Astrocyte (in vitro differentiated cells and primary cell): ENCODE data around the gene DGCR2. TPM values are rescaled to one million over a fixed set of nuclear protein-coding genes. Genes with fewer than 3 reads are reported as not detected.

Source experiments
- DNase-seq: peaks from one replicate; pipeline ENCODE4 v3.0.0-alpha.2; 2010; ENCODE audit warnings: low read depth
- FAIRE-seq: peaks from 2 replicates; lab custom pipeline; 2011; peaks lifted over from hg19 to GRCh38; lab: Jason Lieb, UNC
- H2AFZ ChIP-seq: 2 replicates; pipeline ENCODE4 v1.6.0; 2012; ENCODE audit warnings: low read depth, low read length, inconsistent platforms
- H3K27ac ChIP-seq: 2 replicates; pipeline ENCODE4 v1.5.1; 2011; ENCODE audit warnings: low read depth, low read length, inconsistent platforms
- H3K27me3 ChIP-seq: 2 replicates; pipeline ENCODE4 v1.6.0; 2011; ENCODE audit warnings: low read length, inconsistent platforms; ENCODE audit not compliant: insufficient read depth
- H3K36me3 ChIP-seq: 2 replicates; pipeline ENCODE4 v1.5.1; 2011; ENCODE audit warnings: low read length, inconsistent platforms; ENCODE audit not compliant: insufficient read depth
- H3K4me1 ChIP-seq: 2 replicates; pipeline ENCODE4 v1.5.1; 2011; ENCODE audit warnings: low read length, inconsistent platforms; ENCODE audit not compliant: insufficient read depth
- H3K4me2 ChIP-seq: 2 replicates; pipeline ENCODE4 v1.6.0; 2012; ENCODE audit warnings: low read length, inconsistent platforms
- H3K4me3 ChIP-seq: 2 replicates; pipeline ENCODE4 v1.5.1; 2011; ENCODE audit warnings: low read depth, mild to moderate bottlenecking, low read length, inconsistent platforms; ENCODE audit not compliant: insufficient read depth
- H3K79me2 ChIP-seq: 2 replicates; pipeline ENCODE4 v1.6.0; 2012; ENCODE audit warnings: mild to moderate bottlenecking, low read length, inconsistent platforms; ENCODE audit not compliant: insufficient read depth
- H3K9ac ChIP-seq: 2 replicates; pipeline ENCODE4 v1.6.0; 2012; ENCODE audit warnings: mild to moderate bottlenecking, low read length, inconsistent platforms
- H3K9me3 ChIP-seq: 2 replicates; pipeline ENCODE4 v1.5.1; 2012; ENCODE audit warnings: low read depth, mild to moderate bottlenecking, low read length, inconsistent platforms; ENCODE audit not compliant: insufficient read depth
- H4K20me1 ChIP-seq: 2 replicates; pipeline ENCODE4 v1.6.0; 2012; ENCODE audit warnings: low read length, inconsistent platforms; ENCODE audit not compliant: insufficient read depth
- H3K27ac Mint-ChIP-seq: one replicate; pipeline ENCODE4 v1.8.0; 2021; ENCODE audit warnings: mild to moderate bottlenecking, mixed read lengths; ENCODE audit not compliant: unreplicated experiment
- H3K27me3 Mint-ChIP-seq: one replicate; pipeline ENCODE4 v1.8.0; 2021; ENCODE audit warnings: low read depth, mixed read lengths; ENCODE audit not compliant: unreplicated experiment
- H3K36me3 Mint-ChIP-seq: one replicate; pipeline ENCODE4 v1.8.0; 2021; ENCODE audit warnings: low read depth, mixed read lengths; ENCODE audit not compliant: unreplicated experiment
- H3K4me1 Mint-ChIP-seq: one replicate; pipeline ENCODE4 v1.8.0; 2021; ENCODE audit warnings: low read depth, mixed read lengths; ENCODE audit not compliant: unreplicated experiment
- H3K4me3 Mint-ChIP-seq: one replicate; pipeline ENCODE4 v1.8.0; 2021; ENCODE audit warnings: mild to moderate bottlenecking, moderate library complexity, mixed read lengths; ENCODE audit not compliant: unreplicated experiment
- H3K9me3 Mint-ChIP-seq: one replicate; pipeline ENCODE4 v1.8.0; 2021; ENCODE audit warnings: mild to moderate bottlenecking, mixed read lengths; ENCODE audit not compliant: unreplicated experiment
- EZH2 ChIP-seq: IDR thresholded peaks from 2 replicates; pipeline ENCODE4 v1.6.1; 2012; ENCODE audit warnings: mild to moderate bottlenecking, low read length, inconsistent platforms; ENCODE audit not compliant: insufficient read depth
- total RNA-seq: library from RNA; stranded (reverse); gene quantifications from 2 replicates; pipeline ENCODE4 v1.2.1, GENCODE V29; 2021
- TF ChIP-seq, protein P1 (sequence below): IDR thresholded peaks from 2 replicates; pipeline ENCODE4 v1.5.1; 2011; ENCODE audit warnings: low read depth, mild to moderate bottlenecking, inconsistent platforms, low read length, moderate library complexity; ENCODE audit not compliant: insufficient read depth

The DGCR2 gene
- total RNA-seq, 1 donor from 2014 or later = 49.4 TPM

DNA sequence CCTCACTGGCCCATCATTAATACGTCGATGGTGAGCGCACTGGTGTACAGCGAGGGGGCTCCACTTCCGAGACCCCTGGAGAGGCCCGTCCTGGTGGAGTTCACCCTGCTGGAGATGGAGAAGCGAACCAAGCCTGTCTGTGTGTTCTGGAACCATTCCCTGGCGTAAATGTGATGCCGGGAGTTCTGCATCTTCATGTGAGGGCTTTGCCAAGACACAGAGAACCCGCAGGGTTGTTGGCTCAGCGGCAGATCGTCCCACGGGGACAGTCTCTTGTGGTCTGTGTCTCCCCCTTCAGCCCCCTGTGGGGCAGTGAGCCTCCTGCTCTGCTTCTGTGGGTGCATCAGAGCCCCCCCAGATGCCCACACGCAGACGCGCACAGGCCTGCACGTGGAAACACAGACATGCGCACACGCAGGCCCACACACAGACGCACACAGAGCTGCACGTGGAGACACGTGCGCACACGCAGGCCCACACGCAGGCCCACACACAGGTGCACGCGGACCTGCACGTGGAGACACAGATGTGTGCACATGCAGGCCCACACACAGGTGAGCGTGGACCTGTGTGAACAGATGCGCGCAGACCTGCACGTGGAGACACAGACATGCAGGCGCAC, 130.3 kb downstream of the DGCR2 start:
- no peak overlapping the region for H3K4me2 ChIP-seq
- H3K9ac ChIP-seq = no peak overlapping the region
- H3K4me3 ChIP-seq = no peak overlapping the region
- H3K27me3 ChIP-seq = peaks cover 10% of the 10 kb centered on the region
- Mint-ChIP-seq H3K36me3 (no peaks in the 10 kb centered on the region), H3K9me3 (no peaks in the 10 kb centered on the region), H3K4me1 (peaks cover 3% of the 10 kb centered on the region), H3K27ac (no peak overlapping the region), H3K27me3 (peaks cover 49% of the 10 kb centered on the region), H3K4me3 (no peak overlapping the region)
- H3K36me3 ChIP-seq = no peaks in the 10 kb centered on the region
- H3K9me3 ChIP-seq = no peaks in the 10 kb centered on the region
- TF ChIP-seq, protein P1, sequence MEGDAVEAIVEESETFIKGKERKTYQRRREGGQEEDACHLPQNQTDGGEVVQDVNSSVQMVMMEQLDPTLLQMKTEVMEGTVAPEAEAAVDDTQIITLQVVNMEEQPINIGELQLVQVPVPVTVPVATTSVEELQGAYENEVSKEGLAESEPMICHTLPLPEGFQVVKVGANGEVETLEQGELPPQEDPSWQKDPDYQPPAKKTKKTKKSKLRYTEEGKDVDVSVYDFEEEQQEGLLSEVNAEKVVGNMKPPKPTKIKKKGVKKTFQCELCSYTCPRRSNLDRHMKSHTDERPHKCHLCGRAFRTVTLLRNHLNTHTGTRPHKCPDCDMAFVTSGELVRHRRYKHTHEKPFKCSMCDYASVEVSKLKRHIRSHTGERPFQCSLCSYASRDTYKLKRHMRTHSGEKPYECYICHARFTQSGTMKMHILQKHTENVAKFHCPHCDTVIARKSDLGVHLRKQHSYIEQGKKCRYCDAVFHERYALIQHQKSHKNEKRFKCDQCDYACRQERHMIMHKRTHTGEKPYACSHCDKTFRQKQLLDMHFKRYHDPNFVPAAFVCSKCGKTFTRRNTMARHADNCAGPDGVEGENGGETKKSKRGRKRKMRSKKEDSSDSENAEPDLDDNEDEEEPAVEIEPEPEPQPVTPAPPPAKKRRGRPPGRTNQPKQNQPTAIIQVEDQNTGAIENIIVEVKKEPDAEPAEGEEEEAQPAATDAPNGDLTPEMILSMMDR = no peak
- TF ChIP-seq EZH2 = no peak
- H2AFZ ChIP-seq = no peak overlapping the region
- H3K27ac ChIP-seq = no peak overlapping the region
- no peaks in the 10 kb centered on the region for H4K20me1 ChIP-seq
- no peaks in the 10 kb centered on the region for H3K79me2 ChIP-seq
- no peaks in the 10 kb centered on the region for H3K4me1 ChIP-seq
- DNase-seq (no peak), FAIRE-seq (no peak)

DNA sequence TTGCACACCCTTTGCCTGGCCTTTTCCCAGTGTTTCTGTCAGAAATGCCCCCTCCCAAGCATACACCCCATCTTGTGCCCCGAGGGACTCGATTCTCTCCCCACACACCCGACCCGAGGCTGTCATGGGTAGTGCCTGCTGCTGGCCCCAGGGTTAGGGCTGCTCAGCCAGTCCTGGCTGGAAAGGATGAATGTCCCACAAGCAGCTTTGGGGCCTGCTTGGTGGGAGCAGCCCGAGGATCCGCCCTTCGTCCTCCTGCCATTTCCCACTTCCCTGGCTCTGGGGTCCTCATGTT, 131.1 kb downstream of the DGCR2 start:
- no peaks in the 10 kb centered on the region for H3K4me1 ChIP-seq
- DNase-seq (no peak), FAIRE-seq (no peak)
- no peak overlapping the region for H3K4me3 ChIP-seq
- Mint-ChIP-seq H3K27ac (no peak overlapping the region), H3K36me3 (no peaks in the 10 kb centered on the region), H3K4me3 (no peak overlapping the region), H3K27me3 (peaks cover 46% of the 10 kb centered on the region), H3K9me3 (no peaks in the 10 kb centered on the region), H3K4me1 (peaks cover 3% of the 10 kb centered on the region)
- no peak overlapping the region for H3K27ac ChIP-seq
- no peak overlapping the region for H3K9ac ChIP-seq
- H3K9me3 ChIP-seq = no peaks in the 10 kb centered on the region
- H2AFZ ChIP-seq = no peak overlapping the region
- no peaks in the 10 kb centered on the region for H4K20me1 ChIP-seq
- no peaks in the 10 kb centered on the region for H3K79me2 ChIP-seq
- no peaks in the 10 kb centered on the region for H3K36me3 ChIP-seq
- H3K27me3 ChIP-seq = peaks cover 8% of the 10 kb centered on the region
- no peak overlapping the region for H3K4me2 ChIP-seq
- no peak for TF ChIP-seq EZH2
- TF ChIP-seq, protein P1 = no peak

DNA sequence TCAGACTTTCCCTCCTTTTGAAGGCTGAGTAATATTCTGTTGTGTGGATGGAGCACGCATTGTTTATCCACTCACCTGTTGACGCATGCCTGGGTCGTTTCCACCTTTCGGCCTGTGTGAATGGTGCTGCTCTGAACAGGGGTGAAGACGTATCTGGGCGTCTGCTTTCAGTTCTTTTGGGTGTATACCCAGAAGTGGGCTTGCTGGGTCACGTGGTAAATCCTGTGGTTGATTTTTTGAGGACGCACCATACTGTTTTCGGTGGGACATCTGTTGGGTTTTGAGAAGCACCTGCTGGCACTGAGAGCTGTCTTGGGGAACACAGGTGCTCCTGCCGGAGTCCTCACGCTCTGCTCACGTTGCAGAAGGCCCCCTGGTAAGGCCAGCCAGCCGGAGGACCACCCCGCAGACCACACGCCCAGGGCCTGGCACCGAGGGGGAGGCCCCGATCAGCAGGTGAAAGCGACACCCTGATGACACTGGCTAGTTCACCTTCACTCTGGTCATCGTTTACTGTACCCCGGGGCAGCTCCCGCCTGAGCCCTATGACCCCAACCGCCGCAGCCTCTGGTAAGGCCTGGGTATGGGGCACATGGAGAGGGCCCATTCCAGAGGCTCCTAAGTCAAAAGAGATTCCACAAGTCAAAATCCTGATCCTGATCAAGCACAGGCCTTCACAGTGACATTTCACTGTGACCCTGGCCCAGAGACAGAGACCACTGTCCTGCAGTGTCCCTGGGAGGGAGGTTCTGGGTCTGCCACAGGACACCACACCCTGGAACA, 131.7 kb downstream of the DGCR2 start:
- Histone ChIP-seq H3K27ac (no peak overlapping the region), H3K36me3 (no peaks in the 10 kb centered on the region), H3K27me3 (peaks cover 8% of the 10 kb centered on the region), H3K4me1 (no peaks in the 10 kb centered on the region), H4K20me1 (no peaks in the 10 kb centered on the region), H3K79me2 (no peaks in the 10 kb centered on the region), H3K9ac (no peak overlapping the region), H3K9me3 (no peaks in the 10 kb centered on the region), H2AFZ (no peak overlapping the region), H3K4me2 (no peak overlapping the region), H3K4me3 (no peak overlapping the region)
- DNase-seq (no peak), FAIRE-seq (no peak)
- H3K9me3 Mint-ChIP-seq = no peaks in the 10 kb centered on the region
- H3K4me1 Mint-ChIP-seq = peaks cover 3% of the 10 kb centered on the region
- no peak overlapping the region for H3K27ac Mint-ChIP-seq
- H3K36me3 Mint-ChIP-seq = no peaks in the 10 kb centered on the region
- H3K4me3 Mint-ChIP-seq = no peak overlapping the region
- no peak for TF ChIP-seq EZH2
- TF ChIP-seq, protein P1 = no peak
- H3K27me3 Mint-ChIP-seq = peaks cover 41% of the 10 kb centered on the region
